Psoas muscle (tissue), 8 donors: ENCODE measurements around the gene TCERG1L. TPM values are rescaled to one million over a fixed set of nuclear protein-coding genes. Genes with fewer than 3 reads are reported as not detected.

Experiments
- ATAC-seq, 4 donors: fragments of 200-7000 bp; cut with Tn5 transposase; one replicate each; pipeline ENCODE4 v1.9.1; 2020; ENCODE audit warnings: moderate library complexity in 3 of 4, mild to moderate bottlenecking in 2 of 4
- DNase-seq, 2 donors: peaks; one replicate each; pipeline ENCODE4 v3.0.0-alpha.2; 2020
- H3K27ac ChIP-seq: fragments of 200-600 bp; one replicate; pipeline ENCODE4 v1.8.0; 2022
- H3K27me3 ChIP-seq, 3 donors: fragments of 200-600 bp in 1 of 3; one replicate each; pipeline versions ENCODE4 v1.6.1 to v1.8.0; 2013 to 2022; ENCODE audit warnings: low read length in 2 of 3, mild to moderate bottlenecking in 2 of 3, moderate library complexity in 1 of 3; ENCODE audit not compliant: insufficient read depth in 3 of 3
- H3K36me3 ChIP-seq, 2 donors: fragments of 200-600 bp in 1 of 2; one replicate each; pipeline versions ENCODE4 v1.6.1 to v1.8.0; 2013 to 2022; ENCODE audit warnings: low read depth in 1 of 2, mild to moderate bottlenecking in 1 of 2, moderate library complexity in 1 of 2; ENCODE audit not compliant: insufficient read depth in 1 of 2
- H3K4me1 ChIP-seq: fragments of 200-600 bp; one replicate; pipeline ENCODE4 v1.8.0; 2022
- H3K4me3 ChIP-seq: fragments of 200-600 bp; one replicate; pipeline ENCODE4 v1.8.0; 2022; ENCODE audit warnings: mild to moderate bottlenecking
- H3K9me3 ChIP-seq: fragments of 200-600 bp; one replicate; pipeline ENCODE4 v1.8.0; 2022
- CTCF ChIP-seq: fragments of 200-600 bp; IDR thresholded peaks from one replicate; pipeline ENCODE4 v1.8.0; 2022; ENCODE audit warnings: antibody characterized with exemption
- WGBS, 3 donors: extraction: QIAGEN DNeasy Blood & Tissue Kit; methylation state at CpG; one replicate each; pipeline versions ENCODE4 v1.1.6 to v1.1.7; 2013; 5-methylcytosine and 5-hydroxymethylcytosine counted together
- intact Hi-C, 2 donors: fragments of 100-400 bp; cut with DNase I; formaldehyde crosslinking; loops; one replicate each; pipeline versions ENCODE4 v1.11.0 to v1.14.2; 2022
- polyA plus RNA-seq, 3 donors: library from polyadenylated mRNA; stranded (reverse); fragments of 200-250 nt; gene quantifications; one replicate each; pipeline ENCODE4 v1.2.3, GENCODE V29; 2013
- total RNA-seq, 4 donors: library from RNA; stranded (reverse); fragmentation: NEBNext Ultra II Directional in 2 of 4; extraction: Animal tissue kit (Norgen Biotek cat#: 25700) in 2 of 4; gene quantifications; one replicate each; pipeline versions ENCODE4 v1.2.1 to v1.2.4, GENCODE V29; 2021 to 2023
- donor health status: healthy with polysubstance abuse.
- donor health status: DM: no; HTN: no; CAD: no; lungs with moderate emphysema.
- donor health status: Bipolar disorder and iron deficiency.
- donor health status: healthy.
- donor health status: DM: yes; HTN: yes; CAD: no.
- donor health status: DM: no; HTN: no; CAD: no.
- donor health status: DM: no; HTN: no; CAD: no.
- donor health status: DM: yes; HTN: yes; CAD: no.

TCERG1L gene
- total and polyA plus RNA-seq, 7 donors: 0.01 TPM; not detected in 6

DNA sequence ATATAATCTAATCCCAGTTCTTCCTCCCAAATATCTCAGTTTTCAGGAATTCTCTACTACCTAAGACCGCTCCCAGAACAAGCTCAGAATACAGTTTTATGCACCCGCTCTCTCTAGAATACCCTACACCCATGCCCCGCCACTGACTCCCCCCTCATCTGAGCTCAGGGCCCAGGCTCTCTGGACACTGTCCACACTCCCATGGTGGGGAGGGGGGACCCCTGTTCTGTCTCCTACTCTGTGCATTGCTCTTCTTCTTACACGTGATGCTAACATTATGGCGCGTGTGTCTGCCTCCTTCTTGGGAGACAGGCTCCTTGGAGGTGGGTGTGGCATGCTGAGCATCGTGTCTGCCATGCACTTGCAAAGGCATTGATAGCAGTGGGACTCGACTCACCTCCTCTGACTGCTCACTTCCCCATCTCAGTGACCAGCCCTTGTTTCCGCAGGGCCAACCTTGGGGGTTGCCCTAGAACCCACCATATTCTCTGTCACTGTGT lies 127.9 kb downstream of the TCERG1L start:
- WGBS, 3 donors: 91 to 96% (median 93%) methylated on average over 9 of the region's 9 CpGs
- intact Hi-C loops: no loop called here
- H3K9me3 ChIP-seq: no peaks in the 10 kb centered on the region
- no peaks in the 10 kb centered on the region for H3K36me3 ChIP-seq
- peaks cover 0 to 11% (median 4%) of the 10 kb centered on the region in 3 donors for H3K27me3 ChIP-seq
- no peaks in the 10 kb centered on the region for H3K4me1 ChIP-seq
- no peak overlapping the region for H3K27ac ChIP-seq
- DNase-seq (no peak), ATAC-seq (no peak)
- TF ChIP-seq CTCF: no peak
- H3K4me3 ChIP-seq: no peak overlapping the region

GRCh38 chr10:131181456-131181855 lies 130.1 kb downstream of the TCERG1L start:
- H3K4me3 ChIP-seq: no peak overlapping the region
- intact Hi-C loops: no loop called here
- DNase-seq (no peak), ATAC-seq (no peak)
- H3K27ac ChIP-seq: no peak overlapping the region
- no peak for TF ChIP-seq CTCF
- H3K4me1 ChIP-seq: no peaks in the 10 kb centered on the region
- WGBS, 3 donors: 67 to 80% (median 77%) methylated on average over 8 of the region's 8 CpGs
- peaks cover 0 to 16% (median 4%) of the 10 kb centered on the region in 3 donors for H3K27me3 ChIP-seq
- H3K9me3 ChIP-seq: no peaks in the 10 kb centered on the region
- H3K36me3 ChIP-seq: no peaks in the 10 kb centered on the region

GRCh38 chr10:131180740-131181415 lies 130.6 kb downstream of the TCERG1L start:
- H3K4me3 ChIP-seq: no peak overlapping the region
- WGBS, 3 donors: 87 to 95% (median 89%) methylated on average over 15 of the region's 15 CpGs
- no peaks in the 10 kb centered on the region for H3K4me1 ChIP-seq
- H3K27me3 ChIP-seq: peaks cover 0 to 16% (median 4%) of the 10 kb centered on the region in 3 donors
- ATAC-seq (no peak), DNase-seq (no peak)
- no peak for TF ChIP-seq CTCF
- no peaks in the 10 kb centered on the region for H3K36me3 ChIP-seq
- H3K27ac ChIP-seq: no peak overlapping the region
- intact Hi-C loops: no loop called here
- H3K9me3 ChIP-seq: no peaks in the 10 kb centered on the region

DNA sequence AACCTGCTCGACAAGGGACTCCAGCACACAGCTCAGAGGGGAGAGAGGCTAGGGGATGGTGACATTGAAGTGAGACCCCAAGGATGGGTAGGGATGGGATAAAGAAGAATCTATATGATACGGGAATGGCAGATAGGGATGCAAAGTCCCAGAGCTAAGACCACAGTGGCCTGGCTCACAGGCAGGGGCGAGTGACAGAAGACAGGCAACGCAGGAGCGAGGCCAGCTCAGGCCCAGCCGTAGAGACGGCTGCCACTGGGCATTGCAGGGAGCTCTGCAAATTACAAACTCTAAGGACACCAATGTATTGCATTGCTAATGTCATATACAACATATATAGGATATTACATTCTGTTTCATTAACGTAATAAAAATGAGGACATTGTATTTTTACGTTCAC lies 131.4 kb downstream of the TCERG1L start:
- WGBS, 3 donors: 78 to 90% (median 82%) methylated on average over 9 of the region's 9 CpGs
- Histone ChIP-seq H3K9me3 (no peaks in the 10 kb centered on the region), H3K27ac (no peak overlapping the region), H3K36me3 (no peaks in the 10 kb centered on the region), H3K4me1 (no peaks in the 10 kb centered on the region), H3K27me3 (peaks cover 0 to 16% (median 4%) of the 10 kb centered on the region in 3 donors), H3K4me3 (no peak overlapping the region)
- ATAC-seq (no peak), DNase-seq (no peak)
- intact Hi-C loops: no loop called here
- TF ChIP-seq CTCF: no peak

GRCh38 chr10:131179361-131179760 lies 132.2 kb downstream of the TCERG1L start:
- H3K9me3 ChIP-seq: no peaks in the 10 kb centered on the region
- H3K4me3 ChIP-seq: no peak overlapping the region
- H3K27ac ChIP-seq: no peak overlapping the region
- no peak for DNase-seq
- TF ChIP-seq CTCF: no peak
- ATAC-seq: no peak
- H3K36me3 ChIP-seq: no peaks in the 10 kb centered on the region
- peaks cover 0 to 16% (median 4%) of the 10 kb centered on the region in 3 donors for H3K27me3 ChIP-seq
- intact Hi-C loops: no loop called here
- 21 to 25% (median 22%) methylated on average over 10 of the region's 10 CpGs for WGBS, 3 donors
- no peaks in the 10 kb centered on the region for H3K4me1 ChIP-seq
